NCI-H146 treated with DMSO at 0.1 percent for 48 hours (cell line): ENCODE results near the gene PSMF1.
"Not testable (repeated sequence)": the region's sequence is repeated elsewhere in the genome, so short reads cannot be mapped to it uniquely, and the experiment has no call there.

Experiments
- DNase-seq: peaks from one replicate; lab custom pipeline; 2025; ENCODE audit not compliant: unreplicated experiment; lab: John Stamatoyannopoulos, UW

The PSMF1 gene

DNA sequence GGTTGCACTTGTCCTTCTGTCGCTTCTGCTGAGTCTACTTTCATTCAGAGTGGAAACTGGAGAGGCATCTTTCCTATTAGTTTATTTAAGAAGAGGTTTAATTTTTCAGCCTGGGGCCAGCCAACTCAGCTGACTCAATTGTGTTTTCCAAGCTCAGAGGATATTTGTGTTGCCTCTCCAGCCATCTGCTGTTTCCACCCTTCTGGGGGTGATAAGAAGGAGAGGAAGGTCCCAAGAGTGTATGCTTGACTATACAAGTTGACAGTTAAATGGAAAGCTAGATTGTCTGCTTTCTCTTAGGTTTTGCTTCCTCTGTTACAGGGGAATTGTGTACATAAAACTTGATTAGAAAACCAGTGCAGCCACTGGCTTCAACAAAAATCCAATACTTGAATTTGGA lies 3.0 kb downstream of the PSMF1 start:
- DNase-seq = no peak

DNA sequence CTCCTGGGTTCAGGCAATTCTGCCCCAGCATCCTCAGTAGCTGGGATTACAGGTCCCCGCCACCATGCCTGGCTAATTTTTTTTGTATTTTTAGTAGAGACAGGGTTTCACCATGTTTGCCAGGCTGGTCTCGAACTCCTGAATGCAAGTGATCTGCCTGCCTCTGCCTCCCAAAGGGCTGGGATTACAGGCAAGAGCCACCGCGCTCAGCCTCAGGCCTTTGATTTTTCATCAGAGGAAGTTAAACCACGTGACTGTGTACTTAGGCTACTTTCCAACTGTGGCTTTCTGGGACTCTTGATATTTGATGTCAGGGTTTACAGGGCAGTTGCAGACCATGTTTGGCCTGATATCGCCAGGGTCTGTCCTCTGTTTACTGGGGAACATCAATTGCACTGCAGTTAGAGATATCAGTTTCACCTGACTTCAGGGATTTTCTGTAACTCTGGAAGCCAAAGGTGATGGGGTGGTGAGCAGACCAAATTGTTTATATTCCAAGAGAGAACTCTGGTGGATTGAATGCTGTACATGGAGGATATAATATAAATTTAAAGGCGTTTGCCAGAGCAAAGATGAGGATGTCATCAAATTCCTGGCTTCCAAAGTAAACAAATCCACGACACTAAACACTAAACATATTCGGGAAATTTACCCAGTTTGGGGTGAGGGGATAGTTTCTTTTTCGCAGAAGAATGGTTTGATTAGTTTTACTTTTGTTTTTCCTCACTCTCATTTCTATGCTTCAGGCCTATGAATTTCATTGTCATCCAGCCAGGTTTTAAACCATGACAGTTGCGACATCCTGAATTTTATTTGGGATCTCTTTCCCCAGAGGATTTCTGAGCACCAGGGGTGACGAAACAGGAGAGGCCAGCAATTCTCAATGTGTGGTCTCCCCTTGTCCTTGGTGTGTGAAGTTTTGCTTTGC lies 4.2 kb downstream of the PSMF1 start:
- DNase-seq = no peak

DNA sequence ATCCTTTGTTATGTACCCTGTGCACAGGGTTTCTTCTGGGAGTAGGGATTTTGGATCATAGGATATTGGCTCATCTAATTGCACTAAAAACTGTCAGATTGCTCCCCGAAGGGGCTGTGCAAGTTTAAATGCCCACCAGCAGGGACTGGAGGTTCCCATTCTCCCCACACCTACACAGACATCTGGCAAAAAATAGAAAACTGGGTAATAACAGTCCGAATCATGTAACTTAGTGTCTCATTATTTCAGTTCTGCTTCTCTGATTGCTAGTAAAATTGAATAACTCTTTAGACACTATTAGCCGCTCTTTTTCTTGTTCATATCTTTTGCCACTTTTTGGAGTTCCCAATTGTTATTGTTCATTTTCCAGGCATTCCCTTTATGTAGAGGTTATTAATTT lies 5.3 kb downstream of the PSMF1 start:
- no peak for DNase-seq

DNA sequence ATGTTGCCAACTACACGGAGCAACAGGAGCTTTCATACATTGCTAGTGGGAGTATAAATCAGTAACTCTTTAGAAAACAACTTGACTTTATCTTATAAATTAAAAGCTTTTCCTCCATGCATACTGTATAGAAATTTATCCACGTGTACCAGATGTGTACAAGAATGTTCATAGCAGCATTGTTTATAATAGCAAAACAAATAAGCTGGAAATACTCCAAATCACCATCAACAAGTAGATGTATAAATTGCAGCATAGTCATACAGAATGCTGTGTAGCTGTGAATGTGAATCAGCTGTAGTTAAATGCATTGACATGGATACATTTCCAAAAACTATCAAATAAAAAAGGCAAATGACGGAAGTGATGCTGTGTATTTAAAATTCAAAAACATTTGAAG lies 6.0 kb downstream of the PSMF1 start:
- no peak for DNase-seq

DNA sequence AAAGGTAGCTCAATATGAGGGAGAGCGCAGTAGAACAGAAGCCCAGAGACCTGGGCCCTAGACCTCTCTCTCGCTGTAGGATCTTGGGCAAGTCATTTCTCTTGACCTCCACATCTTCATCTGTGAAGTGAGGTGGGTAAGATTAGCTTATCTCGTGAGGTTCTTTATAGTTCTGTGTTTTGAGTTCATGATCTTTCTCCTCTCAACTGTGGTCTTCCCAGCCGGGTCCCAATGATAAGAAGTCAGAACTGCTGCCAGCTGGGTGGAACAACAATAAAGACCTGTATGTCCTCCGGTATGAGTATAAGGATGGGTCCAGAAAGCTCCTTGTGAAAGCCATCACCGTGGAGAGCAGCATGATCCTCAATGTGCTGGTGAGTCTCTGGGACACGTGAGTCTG lies 6.9 kb downstream of the PSMF1 start:
- DNase-seq = no peak

DNA sequence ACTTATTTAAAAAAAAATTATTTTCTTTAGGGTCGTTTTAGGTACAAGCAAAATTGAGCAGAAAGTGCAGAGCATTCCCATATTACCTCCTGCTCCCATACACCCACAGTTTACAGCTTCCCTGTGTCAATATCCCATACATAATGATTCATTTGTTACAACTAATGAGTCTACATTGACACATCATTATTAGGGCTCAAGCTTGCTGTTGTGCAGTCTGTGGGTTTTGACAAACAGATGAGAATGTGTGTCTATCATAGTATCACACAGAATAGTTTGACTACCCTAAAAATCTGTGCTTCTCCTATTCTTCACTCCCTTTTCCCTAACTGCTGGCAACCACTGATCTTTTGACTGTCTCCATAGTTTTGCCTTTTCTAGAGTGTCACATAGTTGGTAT lies 9.4 kb downstream of the PSMF1 start:
- no peak for DNase-seq

DNA sequence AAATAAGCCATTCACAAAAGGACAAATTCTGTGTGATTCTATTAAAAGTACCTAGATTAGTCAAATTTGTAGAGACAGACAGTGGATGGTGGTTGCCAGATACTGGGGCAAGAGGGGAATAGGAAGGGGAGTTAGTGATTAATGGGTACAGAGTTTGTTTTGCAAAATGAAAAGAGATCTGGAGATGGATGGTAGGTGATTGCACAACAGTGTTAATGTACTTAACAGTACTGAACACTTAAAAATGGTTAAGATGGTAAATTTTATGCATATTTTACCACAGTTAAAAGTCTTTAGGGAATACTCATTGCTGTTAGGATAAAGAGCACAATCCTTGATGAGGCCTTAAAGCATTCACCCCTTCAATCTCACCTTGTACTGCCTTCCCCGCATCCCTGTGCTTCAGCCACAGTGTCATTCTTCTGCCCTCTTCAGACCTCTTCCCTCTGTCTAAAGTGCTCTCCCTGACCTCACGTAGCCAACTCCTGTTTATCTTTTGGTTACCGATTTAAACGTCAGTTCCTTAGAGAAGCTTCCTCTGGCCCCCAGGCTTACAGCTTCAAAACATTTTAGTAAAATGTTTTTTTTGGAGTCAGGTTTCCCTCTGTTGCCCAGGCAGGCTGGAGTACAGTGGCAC lies 11.8 kb downstream of the PSMF1 start:
- no peak for DNase-seq

DNA sequence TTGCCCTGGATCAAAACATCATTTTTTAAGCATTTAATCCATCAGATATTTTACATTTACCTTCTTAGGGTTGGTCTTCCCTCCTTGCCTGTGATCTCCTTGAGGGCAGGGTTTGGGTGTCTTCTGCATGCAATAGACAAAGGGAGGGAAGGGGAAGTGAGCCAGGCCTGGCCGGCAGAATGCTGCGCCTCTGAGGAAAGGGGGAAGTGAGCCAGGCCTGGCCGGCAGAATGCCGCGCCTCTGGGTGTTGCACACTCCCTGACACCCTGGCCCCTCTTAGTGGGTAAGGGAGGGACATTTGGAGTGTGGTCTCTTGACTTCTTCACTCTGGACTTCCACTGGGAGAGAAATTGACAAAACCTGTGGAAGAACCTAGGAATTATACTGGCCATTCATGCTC lies 12.4 kb downstream of the PSMF1 start:
- no peak for DNase-seq

DNA sequence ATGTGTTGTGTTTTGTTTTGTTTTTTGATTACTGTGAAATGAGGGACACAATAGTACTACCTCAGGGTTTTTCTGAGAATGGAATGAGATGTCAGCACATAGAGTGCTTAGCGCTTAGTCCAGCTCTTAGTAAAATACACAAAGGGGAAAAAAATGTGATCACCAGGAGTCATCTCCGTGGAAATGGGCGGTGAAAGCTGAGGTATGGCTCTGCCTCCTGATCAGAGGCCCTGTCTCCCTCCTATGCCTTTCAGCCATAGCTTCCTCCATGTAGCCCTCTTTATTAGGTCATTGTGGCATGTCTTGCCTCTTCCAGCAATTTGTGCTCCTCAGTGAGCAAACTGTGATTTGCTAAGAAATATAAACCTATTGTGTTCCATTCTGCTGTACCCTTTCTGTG lies 13.0 kb downstream of the PSMF1 start:
- no peak for DNase-seq

DNA sequence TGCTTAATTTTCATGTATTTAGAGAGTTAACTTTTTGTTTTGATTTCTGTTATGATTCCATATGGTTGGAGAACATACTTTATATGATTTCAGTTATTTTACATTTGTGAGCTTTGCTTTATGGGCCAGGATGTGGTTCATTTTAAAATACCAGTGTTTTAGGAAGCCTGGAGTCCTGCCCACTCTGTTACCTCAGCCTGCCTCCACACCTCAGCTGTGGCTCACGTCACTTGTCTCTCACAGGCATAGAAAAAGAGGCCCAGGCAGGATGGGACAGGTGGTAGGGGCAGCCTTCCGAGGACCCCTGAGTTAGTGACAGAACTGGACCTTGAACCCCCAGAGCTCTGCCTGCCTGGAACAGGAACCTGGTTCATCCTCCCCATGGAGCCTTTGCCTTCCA lies 16.0 kb downstream of the PSMF1 start:
- no peak for DNase-seq

DNA sequence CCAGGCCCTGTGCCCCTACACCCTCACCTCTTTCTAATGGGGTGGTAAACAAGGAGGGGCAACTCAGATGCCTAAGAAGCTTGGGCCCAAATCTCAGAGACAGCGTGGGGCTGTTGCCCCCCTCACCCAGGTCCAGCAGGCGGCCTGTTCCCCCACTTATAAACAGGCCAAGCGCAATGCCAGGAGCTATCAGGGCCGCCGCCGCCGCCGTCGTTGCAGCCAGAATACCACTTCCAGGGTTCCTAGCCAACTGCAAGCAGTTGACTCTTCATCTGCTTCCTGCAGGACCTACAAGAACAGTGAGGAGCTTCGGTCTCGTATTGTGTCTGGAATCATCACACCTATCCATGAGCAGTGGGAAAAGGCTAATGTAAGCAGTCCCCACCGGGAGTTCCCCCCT lies 16.4 kb downstream of the PSMF1 start:
- no peak for DNase-seq

DNA sequence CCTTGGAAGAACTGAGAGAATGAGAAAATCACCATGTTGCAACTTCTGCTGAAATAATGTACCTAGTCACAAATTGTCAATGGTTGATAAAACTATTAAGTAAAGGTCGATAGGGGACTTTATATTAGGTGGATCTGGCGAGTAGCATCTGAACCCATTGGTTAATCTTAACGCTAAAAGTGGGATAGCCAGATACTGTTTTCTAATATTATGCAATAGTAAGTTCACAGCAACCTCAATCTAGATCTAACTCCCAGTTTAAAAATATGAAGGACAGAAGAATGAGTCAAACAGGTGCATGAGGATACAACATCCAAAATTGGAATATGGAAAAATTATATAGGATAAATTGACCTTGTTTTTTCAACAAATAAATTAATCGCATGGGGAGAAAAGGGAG lies 18.8 kb downstream of the PSMF1 start:
- DNase-seq = no peak

DNA sequence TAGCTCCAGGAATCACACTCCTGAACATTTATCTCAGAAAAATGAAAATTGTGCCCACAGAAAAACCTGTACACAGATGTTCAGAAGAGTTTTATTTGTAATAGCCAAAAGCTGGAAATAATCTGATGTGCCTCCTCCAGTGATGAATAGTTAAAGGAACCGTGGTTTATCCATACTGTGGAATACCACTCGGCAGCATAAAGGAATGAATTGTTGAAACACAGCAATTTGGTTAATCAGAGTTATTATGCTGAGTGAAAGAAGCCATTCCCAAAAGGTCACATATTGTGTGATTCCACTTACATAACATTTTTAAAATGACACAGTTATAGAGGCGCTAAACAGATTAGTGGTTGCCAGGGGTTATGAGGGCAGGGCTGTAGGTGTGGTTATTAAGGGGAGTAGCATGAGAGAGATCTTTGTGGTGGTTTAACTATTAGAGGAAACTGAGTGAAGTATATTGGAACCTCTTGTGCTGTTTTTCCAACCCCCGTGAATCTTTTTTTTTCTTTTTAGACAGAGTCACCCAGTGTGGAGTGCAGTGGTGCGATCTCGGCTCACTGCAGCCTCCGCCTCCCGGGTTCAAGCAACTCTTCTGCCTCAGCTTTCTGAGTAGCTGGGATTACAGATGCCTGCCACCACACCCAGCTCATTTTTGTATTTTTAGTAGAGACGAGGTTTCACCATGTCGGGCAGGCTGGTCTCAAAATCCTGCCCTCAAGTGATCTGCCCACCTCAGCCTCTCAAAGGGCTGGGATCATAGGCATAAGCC lies 26.2 kb downstream of the PSMF1 start:
- DNase-seq = no peak

DNA sequence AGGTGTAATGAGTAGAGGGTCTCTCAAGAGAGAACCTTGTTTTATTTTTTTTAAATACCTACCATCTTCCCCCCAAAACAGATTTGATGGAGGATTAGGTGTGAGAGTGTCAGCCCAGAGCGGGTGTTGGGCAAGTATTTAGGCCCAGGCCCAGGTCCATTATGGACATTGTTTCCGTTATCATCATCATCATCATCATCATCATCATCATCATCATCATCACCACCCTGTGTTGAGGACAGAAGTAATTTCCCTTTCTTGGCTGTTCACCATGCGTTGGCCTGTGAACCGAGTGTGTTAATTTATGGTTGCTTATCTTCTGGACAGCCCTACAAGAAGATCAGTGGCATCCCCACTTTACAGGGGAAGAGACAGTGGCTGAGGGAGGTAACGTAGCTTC lies 28.6 kb downstream of the PSMF1 start:
- DNase-seq = no peak

DNA sequence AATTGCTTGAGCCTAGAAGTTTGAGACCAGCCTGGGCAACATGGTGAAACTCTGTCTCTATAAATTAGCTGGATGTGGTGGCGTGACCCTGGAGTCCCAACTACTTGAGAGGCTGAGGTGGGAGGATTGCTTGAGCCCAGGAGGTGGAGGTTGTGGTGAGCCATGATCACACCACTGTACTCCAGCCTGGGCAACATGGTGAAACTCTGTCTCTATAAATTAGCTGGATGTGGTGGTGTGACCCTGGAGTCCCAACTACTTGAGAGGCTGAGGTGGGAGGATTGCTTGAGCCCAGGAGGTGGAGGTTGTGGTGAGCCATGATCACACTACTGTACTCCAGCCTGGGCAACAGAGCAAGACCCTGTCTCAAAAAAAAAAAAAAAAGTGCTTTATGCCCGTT lies 31.4 kb downstream of the PSMF1 start:
- DNase-seq = not testable (repeated sequence)

DNA sequence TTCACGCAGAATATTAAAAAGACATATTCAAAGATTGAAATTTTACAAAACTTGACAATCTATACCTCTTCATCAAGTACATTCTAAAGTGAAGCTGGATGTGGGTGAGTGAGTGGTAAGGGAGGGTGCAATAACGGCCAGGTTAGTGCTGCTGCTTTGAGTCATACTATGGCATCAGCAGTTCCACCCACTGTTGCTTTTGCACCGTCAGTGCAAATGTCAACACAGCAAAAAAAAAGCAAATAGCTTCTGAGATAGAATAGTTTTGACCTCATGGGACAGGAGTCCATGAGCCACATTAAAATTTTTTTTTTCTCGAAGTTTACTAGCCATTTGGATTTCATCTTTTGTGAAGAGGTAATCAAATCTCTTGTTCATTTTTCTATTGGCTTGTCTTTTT lies 31.8 kb downstream of the PSMF1 start:
- no peak for DNase-seq

DNA sequence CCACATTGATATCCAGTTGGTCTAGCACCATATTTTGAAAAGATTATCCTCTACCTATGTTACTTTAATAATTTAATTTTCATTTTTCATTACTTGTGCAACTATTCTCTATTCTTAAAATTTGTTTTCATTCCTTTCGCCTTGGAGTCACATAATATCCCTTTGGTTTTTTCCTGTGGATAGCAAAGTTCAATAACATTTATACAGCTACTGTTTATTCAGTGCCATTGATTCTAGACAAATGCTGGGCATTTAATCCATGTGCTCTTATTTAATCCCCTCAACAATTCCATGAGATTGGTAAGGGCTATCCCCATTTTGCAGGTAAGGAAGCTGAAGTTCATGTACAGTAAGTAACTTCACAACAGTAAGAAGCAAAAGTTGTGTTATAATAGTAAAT lies 32.6 kb downstream of the PSMF1 start:
- DNase-seq = no peak

DNA sequence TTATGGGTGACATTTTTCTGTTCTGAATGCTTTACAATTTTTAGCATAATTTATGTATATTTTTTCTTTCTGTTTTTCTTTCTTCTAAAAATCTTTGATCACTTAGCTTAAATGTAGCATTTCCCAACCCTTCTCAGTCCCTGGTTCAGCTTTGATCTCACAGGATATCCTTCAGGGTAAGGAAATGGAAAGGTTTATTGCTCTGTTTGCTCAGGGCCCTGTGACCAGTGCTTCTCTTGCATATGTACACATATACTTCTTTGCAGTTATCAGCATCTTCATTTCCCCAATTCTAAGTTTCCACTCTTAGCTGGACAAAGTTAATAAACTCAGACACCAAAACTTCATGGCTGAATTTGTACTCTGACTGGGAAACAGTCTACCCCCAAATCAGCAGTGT lies 35.8 kb downstream of the PSMF1 start:
- DNase-seq = no peak

DNA sequence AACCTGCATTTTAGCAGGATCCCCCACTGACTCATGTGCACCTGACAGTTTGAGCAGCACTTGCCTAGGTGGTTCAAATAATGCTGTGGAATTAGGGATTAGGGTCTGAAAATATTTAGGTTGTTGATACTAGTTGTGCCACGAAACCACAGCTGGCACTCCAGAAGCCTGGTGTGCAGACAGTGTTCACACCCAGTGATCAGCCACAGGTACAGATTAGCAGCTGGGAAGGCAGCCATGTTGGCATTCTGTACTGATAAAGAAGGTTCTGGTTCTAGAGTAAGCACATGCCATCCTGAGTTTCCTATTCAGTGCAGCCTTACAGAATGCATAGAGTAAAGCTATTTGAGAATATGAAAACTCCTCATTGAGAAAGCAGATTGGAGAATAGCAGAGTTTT lies 36.3 kb downstream of the PSMF1 start:
- DNase-seq = no peak

DNA sequence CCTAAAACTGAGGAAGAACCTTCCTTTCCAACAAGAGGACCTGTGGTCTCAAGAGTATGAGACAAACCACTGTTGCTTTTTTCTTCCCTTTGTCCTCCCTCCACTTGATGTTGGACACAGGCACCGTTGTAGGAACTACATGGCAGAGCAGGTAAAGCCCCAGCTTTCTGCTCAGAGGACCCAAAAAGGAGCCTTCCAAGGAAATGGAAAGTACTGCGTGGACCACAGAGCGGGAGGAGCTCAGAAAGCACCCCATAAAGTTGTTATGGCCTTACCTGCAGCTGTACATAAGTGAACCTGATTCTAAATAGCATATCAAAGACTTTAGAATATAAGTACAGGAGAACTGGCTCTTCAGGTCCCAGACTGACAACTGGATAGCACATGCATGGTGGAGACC lies 36.9 kb downstream of the PSMF1 start:
- no peak for DNase-seq

DNA sequence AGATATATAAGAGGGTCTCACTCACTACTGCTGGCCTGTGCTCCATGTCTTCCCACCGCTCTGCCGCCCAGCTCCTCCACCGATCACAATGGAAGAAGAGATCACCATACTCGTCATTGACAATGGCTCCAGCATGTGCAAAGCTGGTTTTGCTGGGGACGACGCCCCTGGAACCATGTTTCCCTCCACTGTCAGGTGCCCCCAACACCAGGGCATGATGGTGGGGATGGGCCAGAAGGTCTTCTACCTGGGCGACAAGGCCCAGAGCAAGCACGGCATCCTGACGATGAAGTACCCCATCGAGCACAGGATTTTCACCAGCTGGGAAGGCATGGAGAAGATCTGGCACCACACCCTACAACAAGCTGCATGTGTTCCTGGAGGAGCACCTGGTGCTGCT lies 42.1 kb downstream of the PSMF1 start:
- DNase-seq = no peak

DNA sequence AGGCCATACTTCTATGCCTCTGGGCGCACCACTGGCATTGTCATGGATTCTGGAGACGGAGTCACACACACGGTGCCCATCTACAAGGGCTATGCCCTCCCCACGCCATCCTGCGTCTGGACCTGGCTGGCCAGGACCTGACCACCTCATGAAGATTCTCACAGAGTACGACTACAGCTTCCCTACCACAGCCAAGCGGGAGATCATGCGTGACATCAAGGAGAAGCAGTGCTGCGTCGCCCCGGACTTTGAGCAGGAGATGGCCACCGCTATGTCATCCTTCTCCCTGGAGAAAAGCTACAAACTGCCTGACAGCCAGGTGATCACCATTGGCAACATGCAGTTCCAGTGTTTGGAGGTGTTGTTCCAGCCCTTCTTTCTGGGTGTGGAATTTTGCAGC lies 42.6 kb downstream of the PSMF1 start:
- DNase-seq = no peak
